NCI-H748 (cell line): ENCODE measurements around the gene TRIM34.
"Not testable (repeated sequence)": the region's sequence is repeated elsewhere in the genome, so short reads cannot be mapped to it uniquely, and the experiment has no call there.

ENCODE experiments used
- DNase-seq: peaks from one replicate; lab custom pipeline; 2025; ENCODE audit not compliant: unreplicated experiment; lab: John Stamatoyannopoulos, UW

TRIM34 gene

GRCh38 chr11:5620651-5621521 is 3.9 kb upstream of the TRIM34 start:
- DNase-seq, result peak; percentile 46

GRCh38 chr11:5621580-5621979 is 3.2 kb upstream of the TRIM34 start:
- no peak for DNase-seq

GRCh38 chr11:5622802-5623201 is 2.0 kb upstream of the TRIM34 start:
- DNase-seq, result no peak

- no peak for DNase-seq
These were observed 480 bp downstream of the TRIM34 start for GRCh38 chr11:5625281-5625680.

- DNase-seq, result no peak
These were observed 1.4 kb downstream of the TRIM34 start for GRCh38 chr11:5626196-5626595.

GRCh38 chr11:5631417-5631816 is 6.6 kb downstream of the TRIM34 start:
- no peak for DNase-seq

- no peak for DNase-seq
These were observed 7.3 kb downstream of the TRIM34 start for GRCh38 chr11:5631969-5632635.

- DNase-seq, result no peak
These were observed 15.2 kb downstream of the TRIM34 start for GRCh38 chr11:5639953-5640352.

- DNase-seq, result no peak
These were observed 18.8 kb downstream of the TRIM34 start for GRCh38 chr11:5643585-5643984.

GRCh38 chr11:5646139-5646538 is 21.3 kb downstream of the TRIM34 start:
- no peak for DNase-seq

- no peak for DNase-seq
These were observed 30.7 kb downstream of the TRIM34 start for GRCh38 chr11:5655474-5655873.

- not testable (repeated sequence) for DNase-seq
These were observed 32.2 kb downstream of the TRIM34 start for GRCh38 chr11:5656956-5657355.

- DNase-seq, result no peak
These were observed 33.5 kb downstream of the TRIM34 start for GRCh38 chr11:5658318-5658717.

- DNase-seq, result no peak
These were observed 38.7 kb downstream of the TRIM34 start for GRCh38 chr11:5663511-5663910.

- DNase-seq, result no peak
These were observed 40.3 kb downstream of the TRIM34 start for GRCh38 chr11:5665051-5665570.

GRCh38 chr11:5665746-5666401 is 41.1 kb downstream of the TRIM34 start:
- DNase-seq, result no peak

- DNase-seq, result peak; percentile 4
These were observed 41.6 kb downstream of the TRIM34 start for GRCh38 chr11:5666402-5666793.

- DNase-seq, result no peak
These were observed 47.0 kb downstream of the TRIM34 start for GRCh38 chr11:5671831-5672230.

GRCh38 chr11:5674391-5674790 is 49.6 kb downstream of the TRIM34 start:
- no peak for DNase-seq

GRCh38 chr11:5679811-5680210 is 55.0 kb downstream of the TRIM34 start:
- no peak for DNase-seq

GRCh38 chr11:5682890-5683441 is 58.2 kb downstream of the TRIM34 start:
- DNase-seq, result not testable (repeated sequence)
